Measurements from ENCODE around the gene GGT5.
"Not testable (repeated sequence)": the region's sequence is repeated elsewhere in the genome, so short reads cannot be mapped to it uniquely, and the experiment has no call there.

Gene GGT5

DNA sequence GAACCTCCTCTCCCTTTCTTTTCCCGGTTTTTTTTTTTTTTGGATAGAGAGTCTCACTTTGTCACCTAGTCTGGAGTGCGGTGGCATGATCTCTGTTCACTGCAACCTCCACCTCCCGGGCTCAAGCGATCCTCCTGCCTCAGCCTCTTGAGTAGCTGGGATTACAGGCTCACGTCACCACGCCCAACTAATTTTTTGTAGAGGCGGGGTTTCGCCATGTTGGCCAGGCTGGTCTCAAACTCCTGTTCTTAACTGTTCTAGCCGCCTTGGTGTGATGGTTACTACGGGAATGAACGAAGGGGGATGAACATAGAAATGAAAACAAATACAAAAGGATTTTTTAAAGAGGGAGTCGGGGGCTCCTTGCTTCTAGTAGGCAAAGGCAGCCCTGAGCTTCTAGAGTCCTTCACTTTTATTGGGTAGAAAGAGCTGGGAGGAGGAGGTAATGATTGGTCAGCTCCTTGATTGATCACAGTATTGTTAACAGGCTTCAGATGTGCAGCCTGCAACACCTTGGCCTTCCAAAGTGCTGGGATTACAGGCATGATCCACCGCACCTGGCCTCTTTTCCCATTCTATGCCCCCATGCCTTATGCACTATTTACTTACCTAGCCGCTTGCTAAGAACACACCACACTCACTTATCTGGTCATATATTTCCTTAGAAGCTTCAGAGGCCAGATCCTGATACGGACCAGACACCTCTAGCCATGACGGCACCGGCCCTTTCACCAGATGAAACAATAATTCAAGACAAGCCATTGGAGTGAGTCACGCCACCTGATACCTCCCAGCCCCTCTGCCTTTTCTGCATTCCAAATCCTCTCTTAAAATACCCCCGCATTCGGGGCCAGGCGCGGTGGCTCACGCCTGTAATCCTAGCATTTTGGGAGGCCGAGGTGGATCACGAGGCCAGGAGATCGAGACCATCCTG lies 42.9 kb downstream of the GGT5 start:
- no peak for DNase-seq

GRCh38 chr22:24200619-24201212 lies 44.2 kb downstream of the GGT5 start:
- DNase-seq: no peak

- DNase-seq: no peak
These were observed 46.2 kb downstream of the GGT5 start for GRCh38 chr22:24198682-24199052.

- no peak for DNase-seq
These were observed 53.0 kb downstream of the GGT5 start for GRCh38 chr22:24191893-24192292.

GRCh38 chr22:24191381-24191841 lies 53.5 kb downstream of the GGT5 start:
- no peak for DNase-seq

GRCh38 chr22:24190596-24191208 lies 54.2 kb downstream of the GGT5 start:
- no peak for DNase-seq

- no peak for DNase-seq
These were observed 54.7 kb downstream of the GGT5 start for GRCh38 chr22:24190159-24190540.

GRCh38 chr22:24189249-24190158 lies 55.4 kb downstream of the GGT5 start:
- peak; percentile 31 for DNase-seq

DNA sequence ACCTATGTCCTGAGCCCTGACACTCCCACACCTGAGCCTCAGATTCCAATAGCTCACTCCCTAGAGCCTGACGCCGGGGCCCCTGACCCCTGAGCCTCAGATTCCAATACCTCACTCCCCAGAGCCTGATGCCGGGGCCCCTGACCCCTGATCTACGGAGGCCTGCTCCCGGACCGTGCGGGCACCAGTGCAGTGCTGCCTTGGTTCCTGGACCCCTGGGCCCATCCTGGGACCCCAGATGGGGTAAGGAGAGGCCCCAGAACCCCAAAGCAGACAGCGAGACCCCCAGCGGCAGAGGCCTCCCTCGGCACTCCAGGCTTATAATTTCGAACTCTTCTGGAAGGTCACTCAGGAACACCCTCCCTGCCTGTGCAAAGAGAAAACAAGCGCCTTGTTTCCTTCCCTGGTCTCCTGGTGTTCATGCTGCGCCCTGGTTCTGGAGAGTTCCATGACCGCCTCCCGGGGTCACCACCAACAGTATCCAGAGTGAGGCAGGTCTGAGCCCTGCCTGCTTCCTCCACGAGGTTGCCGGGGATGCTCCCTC lies 56.1 kb downstream of the GGT5 start:
- no peak for DNase-seq

GRCh38 chr22:24187731-24188644 lies 56.9 kb downstream of the GGT5 start:
- DNase-seq: no peak

DNA sequence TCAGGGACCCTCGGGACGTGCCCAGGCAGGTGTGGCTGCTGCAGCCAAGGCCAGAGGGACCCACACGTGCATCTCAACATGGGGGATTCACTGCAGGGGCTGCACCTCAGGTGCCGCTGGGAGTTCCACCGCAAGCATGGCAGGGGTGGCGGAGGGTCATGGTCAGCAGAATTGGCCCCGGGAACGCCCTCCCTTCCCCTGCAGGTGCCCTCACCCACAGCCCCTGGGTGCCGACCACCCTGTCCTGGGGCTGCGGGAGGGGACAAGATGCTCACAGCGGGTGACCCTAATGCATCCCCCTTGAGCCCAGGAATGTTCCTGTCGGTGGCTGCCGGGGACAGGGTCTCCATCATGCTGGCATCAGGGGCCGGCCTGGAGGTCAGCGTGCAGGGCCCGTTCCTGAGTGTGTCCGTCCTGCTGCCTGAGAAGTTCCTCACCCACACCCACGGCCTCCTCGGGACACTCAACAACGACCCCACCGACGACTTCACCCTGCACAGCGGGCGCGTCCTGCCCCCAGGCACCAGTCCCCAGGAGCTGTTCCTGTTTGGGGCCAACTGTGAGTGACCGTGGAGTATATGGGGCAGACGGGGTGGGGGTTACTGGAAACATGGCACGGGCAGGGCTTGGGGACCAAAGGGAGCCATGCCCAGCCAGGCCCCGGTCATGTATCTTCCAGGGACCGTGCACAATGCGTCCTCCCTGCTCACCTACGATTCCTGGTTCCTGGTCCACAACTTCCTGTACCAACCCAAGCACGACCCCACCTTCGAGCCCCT lies 57.8 kb downstream of the GGT5 start:
- DNase-seq: no peak

- no peak for DNase-seq
These were observed 58.5 kb downstream of the GGT5 start for GRCh38 chr22:24186352-24186740.

GRCh38 chr22:24185501-24186351 lies 59.2 kb downstream of the GGT5 start:
- DNase-seq: no peak

DNA sequence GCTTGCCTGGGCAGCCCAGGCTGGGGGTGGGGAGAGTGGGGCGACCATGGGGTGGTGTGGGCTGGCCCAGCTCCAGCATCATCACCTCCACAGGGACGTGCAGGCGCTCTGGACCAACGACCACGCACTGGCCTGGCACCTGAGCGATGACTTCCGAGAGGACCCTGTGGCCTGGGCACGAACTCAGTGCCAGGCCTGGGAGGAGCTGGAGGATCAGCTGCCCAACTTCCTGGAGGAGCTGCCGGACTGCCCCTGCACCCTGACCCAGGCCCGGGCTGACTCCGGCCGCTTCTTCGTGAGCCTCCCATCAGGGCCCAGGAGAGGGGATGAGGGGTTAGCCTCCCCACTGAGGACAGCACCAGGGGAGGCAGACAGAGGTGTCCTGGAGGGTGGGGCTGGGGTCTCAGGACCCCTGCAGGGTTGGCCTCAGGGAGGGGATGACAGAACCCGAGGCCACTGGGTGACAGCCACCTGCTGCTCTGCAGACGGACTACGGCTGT lies 59.8 kb downstream of the GGT5 start:
- no peak for DNase-seq

- DNase-seq: no peak
These were observed 60.7 kb downstream of the GGT5 start for GRCh38 chr22:24184057-24184798.

GRCh38 chr22:24183321-24184031 lies 61.4 kb downstream of the GGT5 start:
- no peak for DNase-seq

GRCh38 chr22:24182900-24183246 lies 62.0 kb downstream of the GGT5 start:
- not testable (repeated sequence) for DNase-seq

Measured in CD4-positive, alpha-beta T cell treated with Interleukin-12 subunit alpha and Interleukin-12 subunit beta, for 1 hour (primary cell).